HepG2 (cell line): ENCODE results near the gene GNA12. TPM values are rescaled to one million over a fixed set of nuclear protein-coding genes. Genes with fewer than 3 reads are reported as not detected.

ENCODE experiments used
- ATAC-seq: fragments of 200-7000 bp; cut with Tn5 transposase; 3 replicates; pipeline ENCODE4 v1.9.1; 2020; ENCODE audit warnings: mild to moderate bottlenecking, moderate library complexity
- BruUV-seq: library from RNA; stranded (reverse); fragments of 400-500 nt; replicated peaks from 2 replicates; lab custom pipeline; 2021; lab: Mats Ljungman, UMichigan
- CTCF ChIA-PET: fragments of 300-600 bp; formaldehyde crosslinking; extraction: SDS; loops from one replicate; lab custom pipeline; 2021; ENCODE audit warnings: low total read pairs, inconsistent platforms, low intra/inter-chr PET ratio; lab: Yijun Ruan, JAX
- POLR2A ChIA-PET: fragments of 350-600 bp; sonication (Branson Sonifier 250); formaldehyde crosslinking; loops from one replicate; lab custom pipeline; 2020; ENCODE audit warnings: antibody characterized with exemption, inconsistent platforms; lab: Yijun Ruan, JAX
- DNase-seq: peaks from one replicate; pipeline ENCODE4 v3.0.0-alpha.2; 2015; ENCODE audit warnings: low spot score
- FAIRE-seq: peaks from 3 replicates; lab custom pipeline; 2011; peaks lifted over from hg19 to GRCh38; lab: Jason Lieb, UNC
- H2AFZ ChIP-seq: one replicate; pipeline ENCODE4 v1.6.1; 2011; ENCODE audit warnings: low read length, inconsistent platforms
- H3K27ac ChIP-seq: fragments of 300-600 bp; 3 replicates; pipeline ENCODE4 v1.8.0; 2011; ENCODE audit warnings: mixed run types, mild to moderate bottlenecking, mixed read lengths, low read length, inconsistent platforms; ENCODE audit not compliant: insufficient read depth; ENCODE audit errors: extremely low read length
- H3K27me3 ChIP-seq, 2 experiments: fragments of 200-600 bp in 1 of 2; 2 replicates in 1 of 2; 3 replicates in 1 of 2; pipeline versions ENCODE4 v1.6.0 to v1.8.0; 2011; ENCODE audit warnings: low read length in 2 of 2, mild to moderate bottlenecking in 2 of 2, moderate library complexity in 2 of 2, inconsistent platforms in 1 of 2; ENCODE audit not compliant: insufficient read depth in 2 of 2, control insufficient read depth in 1 of 2
- H3K36me3 ChIP-seq, 2 experiments: fragments of 200-600 bp in 1 of 2; replicated peaks in 1 of 2; 2 replicates in 1 of 2; 3 replicates in 1 of 2; pipeline versions ENCODE4 v1.5.1 to v1.8.0; 2011; ENCODE audit warnings: low read length in 2 of 2, inconsistent platforms in 1 of 2; ENCODE audit not compliant: insufficient read depth in 2 of 2, control insufficient read depth in 1 of 2
- H3K4me1 ChIP-seq: 2 replicates; pipeline ENCODE4 v1.5.1; 2012; ENCODE audit warnings: low read length, inconsistent platforms; ENCODE audit not compliant: insufficient read depth
- H3K4me2 ChIP-seq: 2 replicates; pipeline ENCODE4 v1.6.0; 2011; ENCODE audit warnings: low read depth, low read length, inconsistent platforms
- H3K4me3 ChIP-seq, 3 experiments: fragments of 200-600 bp in 1 of 3; sonication (generic), shearing (Covaris generic) in 1 of 3; replicated peaks in 1 of 3; 2 replicates each; pipeline ENCODE4 v1.5.1; 2011 to 2016; ENCODE audit warnings: low read length in 3 of 3, inconsistent platforms in 2 of 3, low read depth in 2 of 3, mild to moderate bottlenecking in 2 of 3, control low read depth in 1 of 3, mixed read lengths in 1 of 3; ENCODE audit not compliant: insufficient read depth in 1 of 3
- H3K79me2 ChIP-seq: one replicate; pipeline ENCODE4 v1.6.1; 2011; ENCODE audit warnings: low read length, inconsistent platforms; ENCODE audit not compliant: insufficient read depth
- H3K9ac ChIP-seq: 2 replicates; pipeline ENCODE4 v1.6.0; 2011; ENCODE audit warnings: mild to moderate bottlenecking, low read depth, low read length, inconsistent platforms; ENCODE audit not compliant: insufficient read depth
- H3K9me3 ChIP-seq: 2 replicates; pipeline ENCODE4 v1.5.1; 2012; ENCODE audit warnings: mild to moderate bottlenecking, low read length
- H4K20me1 ChIP-seq: 2 replicates; pipeline ENCODE4 v1.6.0; 2011; ENCODE audit warnings: inconsistent platforms, mild to moderate bottlenecking, low read length, moderate library complexity; ENCODE audit not compliant: insufficient read depth
- ARID4A ChIP-seq: sonication (generic); formaldehyde crosslinking; IDR thresholded peaks from 2 replicates; pipeline ENCODE4 v1.5.0; 2020; ENCODE audit warnings: mild to moderate bottlenecking, missing genetic modification reagents, borderline replicate concordance
- DMAP1 ChIP-seq: IDR thresholded peaks from 2 replicates; pipeline ENCODE4 v1.6.1; 2016
- MAX ChIP-seq: IDR thresholded peaks from 2 replicates; pipeline ENCODE4 v1.6.1; 2012; ENCODE audit warnings: inconsistent platforms
- MYNN ChIP-seq: sonication (generic); formaldehyde crosslinking; IDR thresholded peaks from 2 replicates; pipeline ENCODE4 v1.4.0; 2020; ENCODE audit warnings: mild to moderate bottlenecking, low read depth, missing genetic modification reagents
- RARA ChIP-seq: IDR thresholded peaks from 2 replicates; pipeline ENCODE4 v1.6.1; 2016; ENCODE audit warnings: missing genetic modification reagents, missing compliant biosample characterization
- REL ChIP-seq: sonication (generic); formaldehyde crosslinking; conservative IDR thresholded peaks from 2 replicates; pipeline ENCODE4 v1.8.0; 2022; ENCODE audit warnings: mild to moderate bottlenecking, missing genetic modification reagents, moderate library complexity
- SAFB2 ChIP-seq: sonication (generic); formaldehyde crosslinking; IDR thresholded peaks from 2 replicates; pipeline ENCODE4 v1.5.1; 2020; ENCODE audit warnings: missing genetic modification reagents, low read depth, mild to moderate bottlenecking, borderline replicate concordance
- SATB2 ChIP-seq: sonication (generic); formaldehyde crosslinking; IDR thresholded peaks from 2 replicates; pipeline ENCODE4 v1.5.0; 2020; ENCODE audit warnings: missing genetic modification reagents
- TMF1 ChIP-seq: sonication (generic); formaldehyde crosslinking; IDR thresholded peaks from 2 replicates; pipeline ENCODE4 v1.8.1; 2022; ENCODE audit warnings: low read depth, missing genetic modification reagents
- ZMYM3 ChIP-seq: sonication (generic); formaldehyde crosslinking; IDR thresholded peaks from 2 replicates; pipeline ENCODE4 v1.5.1; 2020; ENCODE audit warnings: mild to moderate bottlenecking, missing genetic modification reagents
- ZNF44 ChIP-seq: sonication (generic); formaldehyde crosslinking; IDR thresholded peaks from 2 replicates; pipeline ENCODE4 v1.5.1; 2020; ENCODE audit warnings: mild to moderate bottlenecking, missing genetic modification reagents
- ZNF451 ChIP-seq: sonication (generic); formaldehyde crosslinking; IDR thresholded peaks from 2 replicates; pipeline ENCODE4 v1.5.0; 2020; ENCODE audit warnings: mild to moderate bottlenecking, missing genetic modification reagents
- ZNF460 ChIP-seq: sonication (generic); formaldehyde crosslinking; IDR thresholded peaks from 2 replicates; pipeline ENCODE4 v1.5.1; 2020; ENCODE audit warnings: missing genetic modification reagents, mild to moderate bottlenecking, borderline replicate concordance
- WGBS: methylation state at CpG from one replicate; pipeline ENCODE4 v1.1.6; 2017; ENCODE audit warnings: low lambda C conversion rate; 5-methylcytosine and 5-hydroxymethylcytosine counted together
- in situ Hi-C: cut with HindIII; loops from 2 replicates; pipeline ENCODE4 v1.10.0; 2017; ENCODE audit warnings: low pct_unique_long_range_greater_than_20kb; ENCODE audit not compliant: extremely low pct_ligation_motif_present
- intact Hi-C: fragments of 100-400 bp; cut with micrococcal nuclease; formaldehyde crosslinking; loops from one replicate; pipeline ENCODE4 v1.10.0; 2022; ENCODE audit not compliant: unreplicated experiment
- polyA plus RNA-seq, 8 experiments: library from polyadenylated mRNA; depleted of rRNA in 3 of 8; stranded (reverse) in 7 of 8; unstranded in 1 of 8; fragments of >200 nt; fragmentation: Illumina TruSeq in 4 of 8; extraction: Trizol in 4 of 8; gene quantifications; 2 replicates each; pipeline versions ENCODE4 v1.2.1 to v1.2.3, GENCODE V29; 2011 to 2016; ENCODE audit warnings: low read depth in 4 of 8, missing spikeins in 1 of 8, mixed read lengths in 1 of 8; ENCODE audit not compliant: insufficient read depth in 1 of 8
- total RNA-seq, 5 experiments: library from RNA; depleted of rRNA; stranded (reverse); fragments of >200 nt; fragmentation: Illumina TruSeq; extraction: Trizol; gene quantifications; 2 replicates each; pipeline ENCODE4 v1.2.3, GENCODE V29; 2016; ENCODE audit warnings: low read depth in 1 of 5

Gene GNA12
- total and polyA plus RNA-seq, 2 of the 13 experiments (the other 11 are each of a cell fraction or from before 2014, with no cell fraction given): 16.2 to 50.9 TPM

DNA sequence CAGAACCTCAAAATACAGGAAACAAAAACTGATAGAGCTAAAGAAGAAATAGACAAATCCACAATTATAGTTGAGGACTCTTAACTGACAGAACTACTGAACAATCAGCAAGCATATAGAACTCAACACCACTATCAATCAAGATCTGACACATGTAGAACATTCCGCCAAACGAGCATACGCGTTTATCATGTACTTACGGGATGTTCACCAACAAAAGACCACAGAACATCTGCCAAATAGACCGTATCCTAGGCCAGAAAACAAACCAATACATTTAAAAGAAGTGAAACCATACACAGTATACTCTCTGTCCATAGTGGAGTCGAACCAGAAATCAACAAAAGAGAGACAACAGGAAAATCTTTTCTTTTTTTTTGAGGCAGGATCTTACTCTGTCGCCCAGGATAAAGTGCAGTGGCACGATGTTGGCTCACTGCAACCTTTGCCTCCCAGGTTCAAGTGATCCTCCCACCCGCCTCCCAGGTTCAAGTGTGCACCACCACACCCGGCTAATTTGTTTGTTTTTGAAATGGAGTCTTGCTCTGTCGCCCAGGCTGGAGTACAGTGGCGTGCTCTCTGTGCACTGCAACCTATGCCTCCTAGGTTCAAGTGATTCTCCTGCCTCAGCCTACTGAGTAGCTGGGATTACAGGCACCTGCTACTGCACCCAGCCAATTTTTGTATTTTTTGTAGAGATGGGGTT, 5.1 kb downstream of the GNA12 start:
- FAIRE-seq: no peak
- no peak for DNase-seq
- 0 out of 2 replicates have a peak, but pooled peaks cover 2% of the 10 kb centered on the region for H4K20me1 ChIP-seq
- no peaks in the 10 kb centered on the region for H3K9me3 ChIP-seq
- in situ Hi-C loops (no loop called here), intact Hi-C loops (no loop called here)
- H2AFZ ChIP-seq: no peak overlapping the region
- H3K79me2 ChIP-seq: peaks cover 91% of the 10 kb centered on the region
- no peaks in the 10 kb centered on the region for H3K27me3 ChIP-seq
- peaks cover 10 to 46% of the 10 kb centered on the region in 2 experiments; a peak in 4 of 5 replicates for H3K36me3 ChIP-seq
- H3K27ac ChIP-seq: no peak overlapping the region
- H3K4me2 ChIP-seq: peak overlapping the region; percentile 5; the same call in 1 of the 2 replicates
- no peak overlapping the region for H3K9ac ChIP-seq
- no peak overlapping the region for H3K4me3 ChIP-seq
- WGBS: 87% methylated on average over 13 of the region's 13 CpGs
- POLR2A ChIA-PET: interaction anchor here (0.7 kb wide), 1 partner anchor 23 kb away, joined by 3 read pairs; no protein-coding TSS in a partner anchor
- no TSS peak for BruUV-seq
- ATAC-seq: no peak
- peaks cover 55% of the 10 kb centered on the region for H3K4me1 ChIP-seq
- CTCF ChIA-PET: no interaction called here
- TF ChIP-seq SATB2 (CRISPR knock-in tag) (no peak), SAFB2 (CRISPR knock-in tag) (no peak), MYNN (CRISPR knock-in tag) (no peak), ZMYM3 (peak; percentile 62), ZNF451 (no peak), TMF1 (no peak), DMAP1 (CRISPR knock-in tag) (no peak), ARID4A (CRISPR knock-in tag) (no peak), ZNF460 (CRISPR knock-in tag) (peak; percentile 93), REL (CRISPR knock-in tag) (no peak), ZNF44 (CRISPR knock-in tag) (no peak), MAX (no peak), RARA (CRISPR knock-in tag) (no peak)
